HepG2 (cell line): Measurements from ENCODE around the gene UBE2N. TPM values are rescaled to one million over a fixed set of nuclear protein-coding genes. Genes with fewer than 3 reads are reported as not detected.
A peak's percentile ranks its signal among the peaks of the same experiment; 100 is the strongest.

Experiments used
- CREB1 ChIP-seq, 2 experiments: fragments of 450-650 bp in 1 of 2; IDR thresholded peaks; 2 replicates each; pipeline ENCODE4 v1.6.1; 2016 to 2017; ENCODE audit warnings: control low read depth in 1 of 2, mild to moderate bottlenecking in 1 of 2, missing compliant biosample characterization in 1 of 2, missing genetic modification characterization in 1 of 2
- FOXA3 ChIP-seq: IDR thresholded peaks from 2 replicates; pipeline ENCODE4 v1.6.1; 2016; ENCODE audit warnings: missing genetic modification reagents, missing compliant biosample characterization
- HMG20A ChIP-seq: IDR thresholded peaks from 2 replicates; pipeline ENCODE4 v1.6.1; 2016; ENCODE audit warnings: borderline replicate concordance
- HNF4A ChIP-seq: sonication (generic); formaldehyde crosslinking; IDR thresholded peaks from 2 replicates; pipeline ENCODE4 v1.4.0; 2020; ENCODE audit warnings: missing genetic modification reagents
- MED8 ChIP-seq: sonication (generic); formaldehyde crosslinking; IDR thresholded peaks from 2 replicates; pipeline ENCODE4 v1.8.1; 2023; ENCODE audit warnings: mild to moderate bottlenecking, missing genetic modification reagents; ENCODE audit not compliant: insufficient replicate concordance
- PITX1 ChIP-seq: sonication (generic); formaldehyde crosslinking; IDR thresholded peaks from 2 replicates; pipeline ENCODE4 v1.5.1; 2020; ENCODE audit warnings: mild to moderate bottlenecking, missing genetic modification reagents
- REPIN1 ChIP-seq: sonication (generic); formaldehyde crosslinking; IDR thresholded peaks from 2 replicates; pipeline ENCODE4 v1.8.0; 2022; ENCODE audit warnings: missing genetic modification reagents, low read depth, mild to moderate bottlenecking, borderline replicate concordance
- TBX2 ChIP-seq: sonication (generic); formaldehyde crosslinking; IDR thresholded peaks from 2 replicates; pipeline ENCODE4 v1.5.0; 2020; ENCODE audit warnings: missing genetic modification reagents, mild to moderate bottlenecking, borderline replicate concordance
- ZNF629 ChIP-seq: sonication (generic); formaldehyde crosslinking; conservative IDR thresholded peaks from 2 replicates; pipeline ENCODE4 v1.5.0; 2020; ENCODE audit warnings: missing genetic modification reagents
- polyA plus RNA-seq, 8 experiments: library from polyadenylated mRNA; depleted of rRNA in 3 of 8; stranded (reverse) in 7 of 8; unstranded in 1 of 8; fragments of >200 nt; fragmentation: Illumina TruSeq in 4 of 8; extraction: Trizol in 4 of 8; gene quantifications; 2 replicates each; pipeline versions ENCODE4 v1.2.1 to v1.2.3, GENCODE V29; 2011 to 2016; ENCODE audit warnings: low read depth in 4 of 8, missing spikeins in 1 of 8, mixed read lengths in 1 of 8; ENCODE audit not compliant: insufficient read depth in 1 of 8
- total RNA-seq, 5 experiments: library from RNA; depleted of rRNA; stranded (reverse); fragments of >200 nt; fragmentation: Illumina TruSeq; extraction: Trizol; gene quantifications; 2 replicates each; pipeline ENCODE4 v1.2.3, GENCODE V29; 2016; ENCODE audit warnings: low read depth in 1 of 5
- TF ChIP-seq, protein P1 (sequence below): sonication (generic); formaldehyde crosslinking; IDR thresholded peaks from 2 replicates; pipeline ENCODE4 v1.5.0; 2020; ENCODE audit warnings: mild to moderate bottlenecking, missing genetic modification reagents, borderline replicate concordance
- TF ChIP-seq, protein P2 (sequence below): sonication (generic); formaldehyde crosslinking; IDR thresholded peaks from 2 replicates; pipeline ENCODE4 v1.5.1; 2020; ENCODE audit warnings: mild to moderate bottlenecking, missing genetic modification reagents, borderline replicate concordance

The UBE2N gene
- total and polyA plus RNA-seq, 2 of the 13 experiments (the other 11 are each of a cell fraction or from before 2014, with no cell fraction given), result 188 to 197 TPM

DNA sequence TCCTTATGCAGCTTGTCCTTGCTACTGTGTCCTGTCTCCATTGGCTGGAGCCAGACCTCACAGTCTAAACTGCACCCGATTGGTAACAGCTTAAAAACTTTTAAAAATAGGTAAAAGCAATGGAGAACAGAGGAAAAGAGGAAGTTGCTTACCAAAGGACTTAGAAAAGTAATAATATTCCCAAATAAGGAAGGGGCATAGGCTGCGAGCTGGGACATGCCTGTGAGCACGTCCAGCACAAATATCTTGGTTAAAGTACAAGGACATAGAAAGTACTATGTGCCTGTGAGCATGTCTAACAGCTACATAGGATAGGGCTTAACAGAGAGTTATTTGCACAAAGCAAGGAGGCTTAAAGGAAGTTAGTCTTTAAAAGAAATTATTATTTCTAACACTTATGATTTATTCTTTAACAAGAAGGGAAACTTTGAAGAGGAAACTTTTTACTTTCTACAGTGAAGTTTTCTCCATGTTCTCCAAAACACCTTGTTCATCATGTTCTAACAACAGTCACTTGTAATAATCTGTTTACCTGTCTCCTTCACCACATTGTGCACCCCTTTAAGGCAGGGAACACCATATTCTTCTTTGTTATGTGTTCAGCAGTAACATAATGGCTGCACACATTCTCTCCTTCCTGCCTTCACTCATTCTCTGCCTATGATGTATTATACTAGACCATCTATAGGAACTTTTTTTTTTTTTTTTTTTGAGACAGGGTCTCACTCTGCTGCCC lies 9.8 kb upstream of the UBE2N start (continued):
- TF ChIP-seq, protein P1, sequence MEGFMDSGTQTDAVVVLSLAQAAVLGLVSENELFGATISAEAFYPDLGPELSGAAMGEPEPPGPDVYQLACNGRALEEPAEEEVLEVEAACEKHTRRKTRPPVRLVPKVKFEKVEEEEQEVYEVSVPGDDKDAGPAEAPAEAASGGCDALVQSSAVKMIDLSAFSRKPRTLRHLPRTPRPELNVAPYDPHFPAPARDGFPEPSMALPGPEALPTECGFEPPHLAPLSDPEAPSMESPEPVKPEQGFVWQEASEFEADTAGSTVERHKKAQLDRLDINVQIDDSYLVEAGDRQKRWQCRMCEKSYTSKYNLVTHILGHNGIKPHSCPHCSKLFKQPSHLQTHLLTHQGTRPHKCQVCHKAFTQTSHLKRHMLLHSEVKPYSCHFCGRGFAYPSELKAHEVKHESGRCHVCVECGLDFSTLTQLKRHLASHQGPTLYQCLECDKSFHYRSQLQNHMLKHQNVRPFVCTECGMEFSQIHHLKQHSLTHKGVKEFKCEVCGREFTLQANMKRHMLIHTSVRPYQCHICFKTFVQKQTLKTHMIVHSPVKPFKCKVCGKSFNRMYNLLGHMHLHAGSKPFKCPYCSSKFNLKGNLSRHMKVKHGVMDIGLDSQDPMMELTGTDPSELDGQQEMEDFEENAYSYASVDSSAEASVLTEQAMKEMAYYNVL (CRISPR knock-in tag), result no peak
- TF ChIP-seq TBX2 (CRISPR knock-in tag) (0 out of 2 replicates have a peak, but pooled peaks have one; percentile 27), REPIN1 (CRISPR knock-in tag) (peak; percentile 78; the same call in 1 of the 2 replicates), CREB1 (IDR thresholded peaks at IDR 0.05) (no peak), CREB1 (CRISPR knock-in tag; IDR thresholded peaks at IDR 0.05) (peak; percentile 51; the same call in 1 of the 2 replicates), HNF4A (peak; percentile 49; the same call in 1 of the 2 replicates), FOXA3 (peak; percentile 26; the same call in 1 of the 2 replicates), ZNF629 (CRISPR knock-in tag) (no peak), PITX1 (CRISPR knock-in tag) (peak; percentile 62), HMG20A (CRISPR knock-in tag) (peak; percentile 48; the same call in 1 of the 2 replicates), MED8 (CRISPR knock-in tag) (no peak)
- TF ChIP-seq, protein P2, sequence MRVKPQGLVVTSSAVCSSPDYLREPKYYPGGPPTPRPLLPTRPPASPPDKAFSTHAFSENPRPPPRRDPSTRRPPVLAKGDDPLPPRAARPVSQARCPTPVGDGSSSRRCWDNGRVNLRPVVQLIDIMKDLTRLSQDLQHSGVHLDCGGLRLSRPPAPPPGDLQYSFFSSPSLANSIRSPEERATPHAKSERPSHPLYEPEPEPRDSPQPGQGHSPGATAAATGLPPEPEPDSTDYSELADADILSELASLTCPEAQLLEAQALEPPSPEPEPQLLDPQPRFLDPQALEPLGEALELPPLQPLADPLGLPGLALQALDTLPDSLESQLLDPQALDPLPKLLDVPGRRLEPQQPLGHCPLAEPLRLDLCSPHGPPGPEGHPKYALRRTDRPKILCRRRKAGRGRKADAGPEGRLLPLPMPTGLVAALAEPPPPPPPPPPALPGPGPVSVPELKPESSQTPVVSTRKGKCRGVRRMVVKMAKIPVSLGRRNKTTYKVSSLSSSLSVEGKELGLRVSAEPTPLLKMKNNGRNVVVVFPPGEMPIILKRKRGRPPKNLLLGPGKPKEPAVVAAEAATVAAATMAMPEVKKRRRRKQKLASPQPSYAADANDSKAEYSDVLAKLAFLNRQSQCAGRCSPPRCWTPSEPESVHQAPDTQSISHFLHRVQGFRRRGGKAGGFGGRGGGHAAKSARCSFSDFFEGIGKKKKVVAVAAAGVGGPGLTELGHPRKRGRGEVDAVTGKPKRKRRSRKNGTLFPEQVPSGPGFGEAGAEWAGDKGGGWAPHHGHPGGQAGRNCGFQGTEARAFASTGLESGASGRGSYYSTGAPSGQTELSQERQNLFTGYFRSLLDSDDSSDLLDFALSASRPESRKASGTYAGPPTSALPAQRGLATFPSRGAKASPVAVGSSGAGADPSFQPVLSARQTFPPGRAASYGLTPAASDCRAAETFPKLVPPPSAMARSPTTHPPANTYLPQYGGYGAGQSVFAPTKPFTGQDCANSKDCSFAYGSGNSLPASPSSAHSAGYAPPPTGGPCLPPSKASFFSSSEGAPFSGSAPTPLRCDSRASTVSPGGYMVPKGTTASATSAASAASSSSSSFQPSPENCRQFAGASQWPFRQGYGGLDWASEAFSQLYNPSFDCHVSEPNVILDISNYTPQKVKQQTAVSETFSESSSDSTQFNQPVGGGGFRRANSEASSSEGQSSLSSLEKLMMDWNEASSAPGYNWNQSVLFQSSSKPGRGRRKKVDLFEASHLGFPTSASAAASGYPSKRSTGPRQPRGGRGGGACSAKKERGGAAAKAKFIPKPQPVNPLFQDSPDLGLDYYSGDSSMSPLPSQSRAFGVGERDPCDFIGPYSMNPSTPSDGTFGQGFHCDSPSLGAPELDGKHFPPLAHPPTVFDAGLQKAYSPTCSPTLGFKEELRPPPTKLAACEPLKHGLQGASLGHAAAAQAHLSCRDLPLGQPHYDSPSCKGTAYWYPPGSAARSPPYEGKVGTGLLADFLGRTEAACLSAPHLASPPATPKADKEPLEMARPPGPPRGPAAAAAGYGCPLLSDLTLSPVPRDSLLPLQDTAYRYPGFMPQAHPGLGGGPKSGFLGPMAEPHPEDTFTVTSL, result peak; percentile 56; the same call in 1 of the 2 replicates
